ENCODE measurements around the gene CHCHD5. TPM values are rescaled to one million over a fixed set of nuclear protein-coding genes. Genes with fewer than 3 reads are reported as not detected.

CHCHD5 gene
- polyA plus RNA-seq, 1 experiment: 8.9 TPM

- ChIA-PET CTCF (interaction anchor here (1.9 kb wide), 1 partner anchor 34 kb away, joined by 11 read pairs; no protein-coding TSS in a partner anchor), POLR2A (no interaction called here)
- H3K27me3 ChIP-seq (ENCODE audit: control insufficient read depth, insufficient read depth, low read length): no peaks in the 10 kb centered on the region
- no peak overlapping the region for H3K4me3 ChIP-seq (ENCODE audit: low read depth, low read length)
- no peak for DNase-seq (ENCODE audit: low read depth, low spot score)
- H3K9me3 ChIP-seq (ENCODE audit: control insufficient read depth, insufficient read depth, low read length): no peaks in the 10 kb centered on the region; the same call in 1 of the 2 replicates
- no peak overlapping the region for H3K27ac ChIP-seq (ENCODE audit: low read depth, low read length)
- no peak for TF ChIP-seq CTCF (IDR thresholded peaks at IDR 0.05; ENCODE audit: low read depth, low read length)
Measured at GRCh38 chr2:112633708-112634107, 49.3 kb downstream of the CHCHD5 start.

GRCh38 chr2:112634153-112634873 lies 49.9 kb downstream of the CHCHD5 start:
- Histone ChIP-seq H3K27ac (ENCODE audit: low read depth, low read length) (no peak overlapping the region), H3K4me3 (ENCODE audit: low read depth, low read length) (no peak overlapping the region), H3K9me3 (ENCODE audit: control insufficient read depth, insufficient read depth, low read length) (no peaks in the 10 kb centered on the region; the same call in 1 of the 2 replicates), H3K27me3 (ENCODE audit: control insufficient read depth, insufficient read depth, low read length) (no peaks in the 10 kb centered on the region)
- no peak for DNase-seq (ENCODE audit: low read depth, low spot score)
- TF ChIP-seq CTCF (IDR thresholded peaks at IDR 0.05; ENCODE audit: low read depth, low read length): no peak
- CTCF ChIA-PET: interaction anchor here (0.6 to 1.9 kb wide), 3 partner anchors 9 to 60 kb away, joined by 3 to 11 read pairs (median 4); no protein-coding TSS in a partner anchor
- POLR2A ChIA-PET: no interaction called here

GRCh38 chr2:112634874-112635157 lies 50.4 kb downstream of the CHCHD5 start:
- TF ChIP-seq CTCF (IDR thresholded peaks at IDR 0.05; ENCODE audit: low read depth, low read length): no peak
- no peak for DNase-seq (ENCODE audit: low read depth, low spot score)
- CTCF ChIA-PET: interaction anchor here (0.6 to 1.6 kb wide), 2 partner anchors 9 to 59 kb away, joined by 3 to 4 read pairs; no protein-coding TSS in a partner anchor
- H3K27me3 ChIP-seq (ENCODE audit: control insufficient read depth, insufficient read depth, low read length): no peaks in the 10 kb centered on the region
- POLR2A ChIA-PET: no interaction called here
- no peak overlapping the region for H3K4me3 ChIP-seq (ENCODE audit: low read depth, low read length)
- no peak overlapping the region for H3K27ac ChIP-seq (ENCODE audit: low read depth, low read length)
- no peaks in the 10 kb centered on the region; the same call in 1 of the 2 replicates for H3K9me3 ChIP-seq (ENCODE audit: control insufficient read depth, insufficient read depth, low read length)

GRCh38 chr2:112636605-112637288 lies 52.3 kb downstream of the CHCHD5 start:
- Histone ChIP-seq H3K27me3 (ENCODE audit: control insufficient read depth, insufficient read depth, low read length) (no peaks in the 10 kb centered on the region), H3K9me3 (ENCODE audit: control insufficient read depth, insufficient read depth, low read length) (no peaks in the 10 kb centered on the region; the same call in 1 of the 2 replicates), H3K4me3 (ENCODE audit: low read depth, low read length) (no peak overlapping the region), H3K27ac (ENCODE audit: low read depth, low read length) (no peak overlapping the region)
- CTCF ChIA-PET: interaction anchor here (0.8 to 1.3 kb wide), 2 partner anchors 8 to 37 kb away, joined by 6 to 7 read pairs; no protein-coding TSS in a partner anchor
- no peak for DNase-seq (ENCODE audit: low read depth, low spot score)
- POLR2A ChIA-PET: interaction anchor here (0.6 kb wide), 1 partner anchor 977 kb away, joined by 5 read pairs; no protein-coding TSS in a partner anchor
- no peak for TF ChIP-seq CTCF (IDR thresholded peaks at IDR 0.05; ENCODE audit: low read depth, low read length)

- DNase-seq (ENCODE audit: low read depth, low spot score): no peak
- no peaks in the 10 kb centered on the region for H3K27me3 ChIP-seq (ENCODE audit: control insufficient read depth, insufficient read depth, low read length)
- no peak overlapping the region for H3K27ac ChIP-seq (ENCODE audit: low read depth, low read length)
- CTCF ChIA-PET: interaction anchor here (0.7 to 1.3 kb wide), 5 partner anchors 9 to 90 kb away, joined by 4 to 8 read pairs (median 7); no protein-coding TSS in a partner anchor
- POLR2A ChIA-PET: interaction anchor here (0.6 kb wide), 1 partner anchor 977 kb away, joined by 5 read pairs; no protein-coding TSS in a partner anchor
- H3K4me3 ChIP-seq (ENCODE audit: low read depth, low read length): no peak overlapping the region
- TF ChIP-seq CTCF (IDR thresholded peaks at IDR 0.05; ENCODE audit: low read depth, low read length): no peak
- H3K9me3 ChIP-seq (ENCODE audit: control insufficient read depth, insufficient read depth, low read length): no peaks in the 10 kb centered on the region; the same call in 1 of the 2 replicates
Measured at GRCh38 chr2:112637289-112637660, 52.9 kb downstream of the CHCHD5 start.
